ENCODE results near the gene MRC1.

DNA sequence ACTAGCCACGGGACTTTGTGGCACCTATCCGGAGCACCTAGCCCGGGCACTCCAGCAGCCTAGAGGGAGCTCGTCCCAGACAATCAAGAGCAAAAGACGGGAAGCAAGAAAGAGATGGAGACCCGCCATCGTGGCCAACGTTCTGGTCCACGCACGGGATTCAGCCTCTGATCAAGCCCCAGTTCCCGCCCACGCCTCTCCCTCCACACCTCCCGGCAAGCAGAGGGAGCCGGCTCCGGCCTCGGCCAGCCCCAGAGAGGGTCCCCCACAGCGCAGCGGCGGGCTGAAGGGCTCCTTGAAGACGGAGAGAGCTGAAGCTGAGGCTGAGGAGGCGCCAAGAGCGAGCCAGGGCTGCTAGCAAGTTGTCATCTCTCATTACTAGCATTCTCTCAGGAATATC, 141.6 kb downstream of the MRC1 start:
- TF ChIP-seq, protein P1, sequence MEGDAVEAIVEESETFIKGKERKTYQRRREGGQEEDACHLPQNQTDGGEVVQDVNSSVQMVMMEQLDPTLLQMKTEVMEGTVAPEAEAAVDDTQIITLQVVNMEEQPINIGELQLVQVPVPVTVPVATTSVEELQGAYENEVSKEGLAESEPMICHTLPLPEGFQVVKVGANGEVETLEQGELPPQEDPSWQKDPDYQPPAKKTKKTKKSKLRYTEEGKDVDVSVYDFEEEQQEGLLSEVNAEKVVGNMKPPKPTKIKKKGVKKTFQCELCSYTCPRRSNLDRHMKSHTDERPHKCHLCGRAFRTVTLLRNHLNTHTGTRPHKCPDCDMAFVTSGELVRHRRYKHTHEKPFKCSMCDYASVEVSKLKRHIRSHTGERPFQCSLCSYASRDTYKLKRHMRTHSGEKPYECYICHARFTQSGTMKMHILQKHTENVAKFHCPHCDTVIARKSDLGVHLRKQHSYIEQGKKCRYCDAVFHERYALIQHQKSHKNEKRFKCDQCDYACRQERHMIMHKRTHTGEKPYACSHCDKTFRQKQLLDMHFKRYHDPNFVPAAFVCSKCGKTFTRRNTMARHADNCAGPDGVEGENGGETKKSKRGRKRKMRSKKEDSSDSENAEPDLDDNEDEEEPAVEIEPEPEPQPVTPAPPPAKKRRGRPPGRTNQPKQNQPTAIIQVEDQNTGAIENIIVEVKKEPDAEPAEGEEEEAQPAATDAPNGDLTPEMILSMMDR (optimal IDR thresholded peaks at IDR 0.05 in 1 of 3, IDR thresholded peaks at IDR 0.05 in 1 of 3, conservative IDR thresholded peaks at IDR 0.05 in 1 of 3; ENCODE audit: extremely low read depth in 1 of 3, insufficient read depth in 2 of 3, low read length in 3 of 3), result no peak
- no peak for TF ChIP-seq EZH2 (IDR thresholded peaks at IDR 0.05; ENCODE audit: low read length)
